Gastroesophageal sphincter (tissue), 4 donors: ENCODE results near the gene TOB1. TPM values are rescaled to one million over a fixed set of nuclear protein-coding genes. Genes with fewer than 3 reads are reported as not detected.
A peak's percentile ranks its signal among the peaks of the same experiment; 100 is the strongest.

Experiments used
- ATAC-seq: fragments of 150-250 bp; one replicate; pipeline ENCODE4 v1.9.1; 2016; ENCODE audit warnings: mild to moderate bottlenecking, moderate library complexity
- H3K27ac ChIP-seq, 4 donors: fragments of 200-600 bp; sonication (generic) in 3 of 4; 1 replicate in 3 of 4; 2 replicates in 1 of 4; pipeline ENCODE4 v1.5.1; 2016 to 2019
- H3K27me3 ChIP-seq: fragments of 200-600 bp; sonication (generic); one replicate; pipeline ENCODE4 v1.5.1; 2019
- H3K36me3 ChIP-seq, 2 donors: fragments of 200-600 bp; sonication (generic); one replicate each; pipeline ENCODE4 v1.5.1; 2019; ENCODE audit warnings: control low read depth in 1 of 2
- H3K4me1 ChIP-seq, 3 donors: fragments of 200-600 bp; sonication (generic); 1 replicate in 2 of 3; 2 replicates in 1 of 3; pipeline ENCODE4 v1.5.1; 2016 to 2019; ENCODE audit warnings: control low read depth in 2 of 3
- H3K4me3 ChIP-seq, 2 donors: fragments of 200-600 bp; sonication (generic); one replicate each; pipeline ENCODE4 v1.5.1; 2019; ENCODE audit warnings: mild to moderate bottlenecking in 1 of 2, moderate library complexity in 1 of 2
- H3K9me3 ChIP-seq, 3 donors: fragments of 200-600 bp; sonication (generic); one replicate each; pipeline ENCODE4 v1.5.1; 2017 to 2019; ENCODE audit warnings: control low read depth in 2 of 3
- CTCF ChIP-seq, 4 experiments: fragments of 200-600 bp in 2 of 4; fragments of 450-650 bp in 2 of 4; sonication (generic) in 1 of 4; IDR thresholded peaks; one replicate each; pipeline ENCODE4 v1.5.1; 2017 to 2019; ENCODE audit warnings: antibody characterized with exemption in 4 of 4, mild to moderate bottlenecking in 2 of 4, moderate library complexity in 2 of 4
- EP300 ChIP-seq: sonication (generic); formaldehyde crosslinking; IDR thresholded peaks from one replicate; pipeline ENCODE4 v1.6.1; 2017; ENCODE audit warnings: antibody characterized with exemption, mild to moderate bottlenecking
- POLR2A ChIP-seq, 2 donors: fragments of 450-650 bp; IDR thresholded peaks; one replicate each; pipeline ENCODE4 v1.6.1; 2017; ENCODE audit warnings: antibody characterized with exemption in 2 of 2, mild to moderate bottlenecking in 2 of 2, moderate library complexity in 1 of 2
- POLR2AphosphoS5 ChIP-seq: sonication (generic); formaldehyde crosslinking; IDR thresholded peaks from one replicate; pipeline ENCODE4 v1.6.1; 2017; ENCODE audit warnings: antibody characterized with exemption
- WGBS, 2 donors: methylation state at CpG; one replicate each; pipeline ENCODE4 v1.1.5; 2018; ENCODE audit warnings: low coverage in 1 of 2; 5-methylcytosine and 5-hydroxymethylcytosine counted together
- total RNA-seq, 4 donors: library from RNA; depleted of rRNA; stranded (reverse); fragments of >200 nt; gene quantifications; one replicate each; pipeline ENCODE4 v1.1.0, GENCODE V29; 2016

The TOB1 gene
- total RNA-seq, 4 donors from 2014 or later = 27.8 to 47.2 (median 29.6) TPM

DNA sequence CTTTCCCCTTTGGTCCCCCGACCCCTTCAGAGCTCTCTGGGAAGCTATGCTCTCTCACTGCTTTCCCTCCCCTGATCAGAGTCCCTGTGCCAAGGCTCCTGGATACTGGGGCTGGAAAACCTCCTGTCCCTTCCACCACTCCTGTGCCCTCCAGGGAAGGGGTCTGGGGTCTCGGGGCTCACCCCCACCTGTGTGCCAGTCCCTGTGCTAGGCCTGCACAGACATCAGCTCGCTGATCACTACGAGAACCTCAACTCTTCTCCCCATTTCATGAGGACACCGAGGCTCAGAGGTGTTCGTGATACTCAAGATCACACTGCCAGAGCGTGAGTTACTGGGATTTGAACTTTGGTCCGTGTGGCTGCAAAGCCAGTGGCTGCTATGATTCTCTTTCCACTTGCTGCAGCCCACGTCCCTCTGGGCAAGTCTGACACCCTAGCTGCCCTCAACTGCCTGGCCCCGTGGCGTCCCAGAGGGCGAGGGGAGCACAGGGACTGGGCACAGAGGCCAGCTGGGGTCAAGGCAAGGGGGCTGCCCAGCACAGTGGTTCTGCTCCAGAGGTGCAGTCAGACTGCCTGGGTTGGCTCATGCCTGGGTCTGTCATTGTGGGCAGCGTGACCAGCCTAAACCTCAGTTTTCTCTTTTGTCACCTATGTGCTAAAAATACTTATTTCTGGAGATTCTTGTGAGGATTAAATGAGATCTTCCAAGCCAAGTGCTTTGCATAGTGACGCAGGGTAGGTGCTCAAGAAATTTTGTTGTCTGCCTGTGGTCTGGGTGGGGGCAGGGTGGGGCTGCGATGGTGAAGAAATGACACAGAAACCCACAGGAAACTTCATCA lies 43.8 kb upstream of the TOB1 start:
- no peaks in the 10 kb centered on the region for H3K9me3 ChIP-seq
- H3K4me1 ChIP-seq = peaks cover 7 to 57% (median 7%) of the 10 kb centered on the region in 3 donors
- TF ChIP-seq EP300 (no peak), POLR2A (IDR thresholded peaks at IDR 0.05) (no peak), CTCF (IDR thresholded peaks at IDR 0.05) (no peak), POLR2AphosphoS5 (no peak)
- peak overlapping the region; percentile 5 to 77 (median 64) for H3K27ac ChIP-seq
- no peak overlapping the region for H3K4me3 ChIP-seq
- no peak for ATAC-seq
- 53 to 60% methylated on average over 1 to 3 of the region's 15 CpGs for WGBS, 2 donors
- H3K27me3 ChIP-seq = no peaks in the 10 kb centered on the region
- no peaks in the 10 kb centered on the region for H3K36me3 ChIP-seq

GRCh38 chr17:50908860-50909764 lies 43.0 kb upstream of the TOB1 start:
- Histone ChIP-seq H3K4me1 (peaks cover 8 to 59% (median 15%) of the 10 kb centered on the region in 3 donors), H3K4me3 (no peak overlapping the region), H3K36me3 (no peaks in the 10 kb centered on the region), H3K27me3 (no peaks in the 10 kb centered on the region), H3K27ac (peak overlapping the region; percentile 5 to 77 (median 64)), H3K9me3 (no peaks in the 10 kb centered on the region)
- peak; percentile 46 for ATAC-seq
- TF ChIP-seq POLR2AphosphoS5 (peak; percentile 82), CTCF (IDR thresholded peaks at IDR 0.05) (peak in 1 of 4 experiments; percentile 20), EP300 (peak; percentile 62), POLR2A (IDR thresholded peaks at IDR 0.05) (no peak)
- 54 to 81% methylated on average over 3 to 7 of the region's 16 CpGs for WGBS, 2 donors

GRCh38 chr17:50908140-50908859 lies 42.1 kb upstream of the TOB1 start:
- H3K9me3 ChIP-seq = no peaks in the 10 kb centered on the region
- 86 to 97% methylated on average over 6 to 8 of the region's 8 CpGs for WGBS, 2 donors
- no peak for ATAC-seq
- no peaks in the 10 kb centered on the region for H3K36me3 ChIP-seq
- peaks cover 12 to 67% (median 21%) of the 10 kb centered on the region in 3 donors for H3K4me1 ChIP-seq
- TF ChIP-seq CTCF (IDR thresholded peaks at IDR 0.05) (no peak), EP300 (no peak), POLR2AphosphoS5 (no peak), POLR2A (IDR thresholded peaks at IDR 0.05) (no peak)
- H3K27me3 ChIP-seq = no peaks in the 10 kb centered on the region
- H3K4me3 ChIP-seq = no peak overlapping the region
- H3K27ac ChIP-seq = peak overlapping the region in 2 of 4 donors; percentile 27 to 77

GRCh38 chr17:50906443-50906842 lies 40.3 kb upstream of the TOB1 start:
- Histone ChIP-seq H3K9me3 (no peaks in the 10 kb centered on the region), H3K4me1 (peaks cover 12 to 82% (median 21%) of the 10 kb centered on the region in 3 donors), H3K27me3 (no peaks in the 10 kb centered on the region), H3K36me3 (no peaks in the 10 kb centered on the region), H3K4me3 (no peak overlapping the region), H3K27ac (peak overlapping the region; percentile 91 to 99 (median 93))
- TF ChIP-seq EP300 = no peak
- no peak for TF ChIP-seq POLR2A (IDR thresholded peaks at IDR 0.05)
- no peak for TF ChIP-seq POLR2AphosphoS5
- no peak for TF ChIP-seq CTCF (IDR thresholded peaks at IDR 0.05)
- ATAC-seq = no peak
- 85% methylated on average over 2 of the region's 4 CpGs; no CpG with 5 or more reads in 1 of the 2 donors for WGBS, 2 donors
